ENCODE measurements around the gene KIAA0319L. TPM values are rescaled to one million over a fixed set of nuclear protein-coding genes. Genes with fewer than 3 reads are reported as not detected.

The KIAA0319L gene
- total RNA-seq, 1 experiment from 2014 or later = 46.4 TPM

- Histone ChIP-seq H4K5ac (ENCODE audit: insufficient read length, low read depth, low read length) (no peak overlapping the region), H3K18ac (ENCODE audit: insufficient read length, low read depth, low read length) (no peak overlapping the region), H2AFZ (ENCODE audit: low read length) (no peak overlapping the region), H2BK15ac (ENCODE audit: low read depth, low read length) (no peak overlapping the region), H3K4ac (ENCODE audit: low read depth, low read length) (no peak overlapping the region), H4K20me1 (ENCODE audit: control insufficient read depth, insufficient read depth, insufficient read length) (no peaks in the 10 kb centered on the region), H3T11ph (ENCODE audit: low read length) (no peak overlapping the region), H3K27ac (ENCODE audit: insufficient read length, low read depth, low read length) (no peak overlapping the region), H3K4me1 (ENCODE audit: insufficient read depth, low read length) (peaks cover 4% of the 10 kb centered on the region), H3K27me3 (ENCODE audit: insufficient read depth, low read length) (no peaks in the 10 kb centered on the region), H2AK5ac (ENCODE audit: insufficient read length, low read length) (no peak overlapping the region), H2BK20ac (ENCODE audit: low read depth, low read length, poor library complexity, severe bottlenecking) (no peak overlapping the region), H3K56ac (ENCODE audit: insufficient read length, low read depth, low read length) (no peak overlapping the region), H4K91ac (ENCODE audit: insufficient read length, low read depth, low read length) (no peak overlapping the region), H4K8ac (replicated peaks; ENCODE audit: insufficient read length, low read depth, low read length) (no peak overlapping the region), H3K4me2 (ENCODE audit: insufficient read depth, insufficient read length, low read length) (no peak overlapping the region), H3K9ac (ENCODE audit: extremely low read depth, insufficient read length, low read length) (no peak overlapping the region), H2BK12ac (ENCODE audit: insufficient read length, low read depth, low read length) (no peak overlapping the region), H3K79me1 (ENCODE audit: insufficient read depth, low read depth, low read length, poor library complexity, severe bottlenecking) (peaks cover 3% of the 10 kb centered on the region), H2BK120ac (ENCODE audit: low read depth, low read length, poor library complexity, severe bottlenecking) (no peak overlapping the region), H3K23me2 (ENCODE audit: insufficient read length, low read depth, low read length, poor library complexity, severe bottlenecking) (no peaks in the 10 kb centered on the region), H3K9me3 (ENCODE audit: control insufficient read depth, low read depth, low read length) (no peaks in the 10 kb centered on the region), H3K14ac (ENCODE audit: insufficient read depth, low read length) (no peak overlapping the region), H3K79me2 (ENCODE audit: insufficient read depth, low read length) (peaks cover 14% of the 10 kb centered on the region; the same call in 1 of the 2 replicates), H2BK5ac (ENCODE audit: insufficient read length, low read length) (no peak overlapping the region), H3K23ac (ENCODE audit: insufficient read length, low read depth, low read length) (no peak overlapping the region)
- TF ChIP-seq CTCF (conservative IDR thresholded peaks at IDR 0.05) = no peak
- Mint-ChIP-seq H3K27me3 (ENCODE audit: low read depth) (no peaks in the 10 kb centered on the region), H3K27ac (no peak overlapping the region), H3K36me3 (ENCODE audit: insufficient read depth in 1 of 3, low read depth in 3 of 3) (peaks cover 12 to 53% (median 35%) of the 10 kb centered on the region in 3 experiments; a peak in 6 of 7 replicates), H3K4me3 (no peak overlapping the region), H3K4me1 (peaks cover 8% of the 10 kb centered on the region in 2 experiments), H3K9me3 (no peaks in the 10 kb centered on the region)
- DNase-seq = no peak
- no CpG with 5 or more reads among the region's 1 CpG for WGBS (ENCODE audit: extremely low coverage, insufficient read length, low lambda C conversion rate)
These were observed 10.6 kb downstream of the KIAA0319L start for GRCh38 chr1:35546614-35547013.

All from H9 (cell line).